T-helper 1 cell (primary cell): Measurements from ENCODE around the gene ZNF791.
A peak's percentile ranks its signal among the peaks of the same experiment; 100 is the strongest.
"Not testable (repeated sequence)": the region's sequence is repeated elsewhere in the genome, so short reads cannot be mapped to it uniquely, and the experiment has no call there.

ENCODE experiments used
- DNase-seq, 5 donors: peaks; one replicate each; pipeline ENCODE4 v3.0.0-alpha.2; 2012 to 2020
- total RNA-seq, 4 donors: gene quantifications; one replicate each; lab custom pipeline; 2026; lab: John Stamatoyannopoulos, UW

ZNF791 gene
- 82.4 to 156 (median 109) reads per million in 4 donors for total RNA-seq

- peak; percentile 88 to 96 (median 94) for DNase-seq
Measured at GRCh38 chr19:12610540-12611360, at the start of gene ZNF791, which contains the start of gene ZNF490. TSS of gene ZNF791 (plus strand) at chr19:12610920. CDS start at chr19:12611080, 160 bp downstream. TSS of gene ZNF490 (minus strand) at chr19:12610813. CDS start at chr19:12610680, 133 bp downstream.

- DNase-seq: peak; percentile 69 to 90 (median 84)
Measured at GRCh38 chr19:12564016-12564664, 46.6 kb upstream of the ZNF791 start.

DNA sequence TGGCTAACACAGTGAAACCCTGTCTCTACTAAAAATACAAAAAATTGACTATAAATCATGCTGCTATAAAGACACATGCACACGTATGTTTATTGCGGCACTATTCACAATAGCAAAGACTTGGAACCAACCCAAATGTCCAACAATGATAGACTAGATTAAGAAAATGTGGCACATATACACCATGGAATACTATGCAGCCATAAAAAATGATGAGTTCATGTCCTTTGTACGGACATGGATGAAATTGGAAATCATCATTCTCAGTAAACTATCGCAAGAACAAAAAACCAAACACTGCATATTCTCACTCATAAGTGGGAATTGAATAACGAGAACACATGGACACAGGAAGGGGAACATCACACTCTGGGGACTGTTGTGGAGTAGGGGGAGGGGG, 44.3 kb upstream of the ZNF791 start:
- DNase-seq: not testable (repeated sequence)

DNA sequence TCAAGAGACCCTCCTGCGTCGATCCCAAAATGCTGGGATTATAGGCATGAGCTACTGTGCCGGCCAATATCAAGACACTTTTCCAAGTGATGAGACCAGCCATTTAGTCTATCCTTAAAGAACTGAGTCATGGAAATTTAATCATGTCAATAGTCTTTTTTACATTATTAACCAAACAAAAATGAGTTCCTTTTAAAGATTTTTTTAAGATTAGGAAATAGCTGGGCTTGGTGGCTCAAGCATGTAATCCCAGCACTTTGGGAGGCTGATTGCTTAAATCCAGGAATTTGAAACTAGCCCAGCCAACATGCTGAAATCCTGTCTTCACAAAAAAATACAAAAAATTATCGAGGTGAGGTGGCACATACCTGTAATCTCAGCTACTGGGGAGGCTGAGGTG, 42.8 kb upstream of the ZNF791 start:
- DNase-seq: no peak

DNA sequence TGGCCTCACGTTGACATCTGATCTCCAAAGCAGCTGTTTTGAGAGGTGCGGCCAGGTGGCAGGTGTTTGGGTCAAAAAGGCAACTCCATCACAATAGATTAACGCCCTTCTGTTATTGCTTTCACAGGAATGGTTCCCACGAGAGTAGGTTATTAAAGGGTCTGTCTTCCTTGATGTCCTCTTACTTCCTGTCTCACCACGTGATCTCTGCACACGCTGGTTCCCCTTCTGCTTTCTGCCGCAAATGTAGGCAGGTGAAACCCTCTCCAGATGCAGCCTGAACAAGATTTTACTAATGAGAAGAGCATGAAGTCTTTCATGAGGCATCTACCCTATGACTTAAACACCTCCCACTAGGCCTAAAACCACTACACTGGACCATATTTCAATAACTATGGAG, 36.7 kb upstream of the ZNF791 start:
- no peak for DNase-seq

DNA sequence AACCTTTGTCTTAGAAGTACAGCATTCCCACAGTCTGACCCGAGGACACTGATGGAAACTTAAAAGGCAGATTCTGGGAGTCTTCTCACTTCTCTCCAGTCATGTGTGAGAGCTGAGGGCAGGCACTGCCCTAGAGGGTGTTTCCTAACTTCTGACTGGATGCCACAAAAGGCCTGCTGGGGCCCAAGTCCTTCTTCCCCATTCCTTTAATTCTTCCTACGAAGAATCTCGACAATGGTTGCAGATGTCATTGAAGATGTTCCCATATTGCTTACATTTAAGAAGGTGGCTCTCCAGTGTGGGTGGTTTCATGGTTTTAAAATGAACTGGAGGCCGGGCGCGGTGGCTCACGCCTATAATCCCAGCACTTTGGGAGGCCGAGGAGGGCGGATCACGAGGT, 32.1 kb upstream of the ZNF791 start:
- no peak for DNase-seq

DNA sequence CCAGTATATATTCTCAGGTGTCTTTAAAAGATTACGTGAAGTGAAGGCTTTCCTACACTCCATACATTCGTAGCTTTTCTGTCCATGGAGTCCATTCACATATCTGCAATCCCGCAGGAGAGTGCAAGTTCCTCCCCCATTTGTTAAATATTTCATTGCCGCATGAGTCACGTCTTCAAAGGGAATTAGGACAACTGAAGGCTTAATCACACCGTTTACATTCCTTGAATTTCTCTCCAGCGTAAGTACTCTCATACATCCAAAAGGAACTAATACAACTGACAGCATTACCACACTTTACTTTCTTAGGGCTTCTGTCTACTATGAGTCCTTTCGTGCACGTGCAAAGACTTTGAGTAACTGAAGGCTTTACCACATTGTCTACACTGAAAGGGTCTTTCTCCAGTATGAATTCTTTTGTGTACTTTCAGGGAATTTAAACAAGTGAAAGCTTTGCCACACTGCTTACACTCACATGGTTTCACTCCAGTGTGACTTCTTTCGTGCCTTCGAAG, 30.5 kb upstream of the ZNF791 start:
- DNase-seq: no peak

DNA sequence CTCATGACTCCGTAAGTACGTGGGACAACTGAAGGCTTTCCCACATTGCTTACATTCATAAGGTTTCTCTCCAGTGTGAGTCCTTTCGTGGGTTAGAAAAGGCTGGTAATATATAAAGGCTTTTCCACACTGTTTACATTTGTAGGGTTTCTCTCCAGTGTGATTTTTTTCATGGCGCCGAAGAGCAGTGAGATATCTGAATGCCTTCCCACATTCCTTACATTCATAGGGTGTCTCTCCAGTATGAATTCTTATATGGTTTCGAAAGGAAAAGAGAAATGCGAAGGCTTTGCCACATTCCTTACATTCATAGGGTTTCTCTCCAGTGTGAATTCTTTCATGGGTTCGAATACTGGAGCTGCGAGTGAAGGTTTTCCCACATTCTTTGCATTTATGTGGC, 29.6 kb upstream of the ZNF791 start:
- no peak for DNase-seq

DNA sequence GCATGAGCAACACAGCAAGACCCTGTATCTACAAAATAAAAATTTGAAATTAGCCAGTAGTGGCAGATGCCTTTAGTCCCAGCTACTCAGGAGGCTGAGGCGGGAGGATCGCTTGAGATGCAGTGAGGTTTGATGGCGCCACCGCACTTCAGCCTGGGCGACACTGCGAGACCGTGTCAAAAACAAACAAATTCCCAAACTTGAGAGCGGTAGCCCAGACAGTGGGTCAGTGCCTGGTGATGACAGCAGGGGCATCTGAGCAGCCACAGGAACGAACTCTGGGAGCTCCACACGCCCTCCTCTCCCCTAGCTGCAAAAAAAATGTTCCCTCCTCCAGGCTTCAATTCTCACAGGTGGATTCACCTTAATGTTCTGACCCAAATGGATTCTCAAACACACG, 14.2 kb upstream of the ZNF791 start:
- no peak for DNase-seq

GRCh38 chr19:12596927-12597548, 13.7 kb upstream of the ZNF791 start:
- no peak for DNase-seq

DNA sequence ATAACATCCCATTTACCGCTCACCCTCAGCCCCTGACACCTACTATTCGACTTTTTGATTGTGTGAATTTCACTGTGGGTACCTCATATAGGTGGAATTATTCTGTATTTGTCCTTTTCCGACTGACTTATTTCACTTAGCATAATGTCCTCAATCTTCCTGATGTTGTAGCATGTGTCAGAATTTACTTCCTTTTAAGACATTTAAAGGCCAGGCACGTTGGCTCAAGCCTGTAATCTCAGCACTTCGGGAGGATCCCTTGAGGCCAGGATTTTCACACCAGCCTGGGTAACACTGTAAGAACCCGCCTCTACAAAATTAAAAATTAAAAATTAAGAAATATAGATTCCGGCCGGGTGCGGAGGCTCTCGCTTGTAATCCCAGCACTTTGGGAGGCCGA, 13.1 kb upstream of the ZNF791 start:
- DNase-seq: no peak

- peak in 4 of 5 donors; percentile 22 to 50 (median 33) for DNase-seq
Measured at GRCh38 chr19:12603714-12604113, 7.0 kb upstream of the ZNF791 start.

DNA sequence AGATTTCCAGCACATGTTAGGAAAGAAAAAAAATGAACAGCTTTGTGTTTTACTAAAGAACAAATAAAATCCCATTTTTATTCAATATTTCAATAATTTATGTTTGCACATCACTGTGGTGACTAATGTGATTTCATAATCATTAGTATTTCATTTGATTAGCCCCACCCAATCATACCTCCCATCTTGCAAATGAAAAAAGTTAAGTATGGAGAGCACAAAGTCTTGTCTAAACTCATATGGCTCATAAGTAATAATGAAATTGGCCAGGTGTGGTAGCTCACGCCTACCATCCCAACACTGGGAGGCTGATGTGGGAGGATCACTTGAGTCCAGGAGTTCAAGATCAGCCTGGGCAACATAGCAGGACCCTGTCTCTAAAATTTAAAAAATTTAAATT, 3.9 kb upstream of the ZNF791 start:
- no peak for DNase-seq

GRCh38 chr19:12607631-12608030, 3.1 kb upstream of the ZNF791 start:
- no peak for DNase-seq

GRCh38 chr19:12611361-12611699, 610 bp downstream of the ZNF791 start:
- DNase-seq: no peak

DNA sequence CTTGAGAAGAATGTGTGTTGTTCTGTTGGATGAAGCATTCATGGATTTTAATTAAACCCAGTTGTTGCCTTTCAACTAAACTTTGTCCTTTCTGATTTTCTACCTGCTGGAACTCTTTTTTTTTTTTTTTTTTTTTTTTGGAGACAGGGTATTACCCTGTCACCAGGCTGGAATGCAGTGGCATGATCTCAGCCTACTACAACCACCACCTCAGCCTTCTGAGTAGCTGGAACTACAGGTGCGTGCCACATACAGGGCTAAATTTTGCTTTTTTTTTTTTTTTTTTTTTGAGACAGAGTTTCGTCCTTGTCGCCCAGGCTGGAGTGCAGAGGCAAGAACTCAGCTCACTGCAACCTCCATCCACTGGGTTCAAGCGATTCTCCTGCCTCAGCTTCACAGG, 6.9 kb downstream of the ZNF791 start:
- DNase-seq: no peak

GRCh38 chr19:12621253-12622024, 10.7 kb downstream of the ZNF791 start:
- not testable (repeated sequence) for DNase-seq

DNA sequence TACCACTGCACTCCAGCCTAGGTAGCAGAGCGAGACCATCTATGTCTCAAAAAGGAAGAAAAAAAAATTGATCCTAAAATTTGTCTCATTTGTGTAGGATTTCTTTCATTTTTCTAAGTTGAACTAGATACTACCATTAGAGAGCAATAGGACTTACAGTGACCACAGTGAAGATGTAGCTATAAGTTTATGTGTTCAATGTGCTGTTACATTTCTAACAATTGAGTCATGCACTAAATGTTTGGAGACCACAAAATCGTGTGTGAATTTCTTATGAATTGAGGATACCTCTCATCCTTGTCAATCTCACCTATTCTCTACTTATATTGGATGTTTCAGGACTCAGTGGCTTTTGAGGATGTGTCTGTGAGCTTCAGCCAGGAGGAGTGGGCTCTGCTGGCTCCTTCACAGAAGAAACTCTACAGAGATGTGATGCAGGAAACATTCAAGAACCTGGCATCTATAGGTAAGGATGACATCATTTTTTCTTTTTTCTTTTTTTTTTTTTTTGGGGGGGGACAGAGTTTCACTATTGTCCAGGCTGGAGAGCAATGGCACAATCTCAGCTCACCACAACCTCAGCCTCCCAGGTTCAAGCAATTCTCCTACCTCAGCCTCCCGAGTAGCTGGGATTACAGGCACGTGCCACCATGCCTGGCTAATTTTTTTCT, 12.8 kb downstream of the ZNF791 start:
- no peak for DNase-seq

DNA sequence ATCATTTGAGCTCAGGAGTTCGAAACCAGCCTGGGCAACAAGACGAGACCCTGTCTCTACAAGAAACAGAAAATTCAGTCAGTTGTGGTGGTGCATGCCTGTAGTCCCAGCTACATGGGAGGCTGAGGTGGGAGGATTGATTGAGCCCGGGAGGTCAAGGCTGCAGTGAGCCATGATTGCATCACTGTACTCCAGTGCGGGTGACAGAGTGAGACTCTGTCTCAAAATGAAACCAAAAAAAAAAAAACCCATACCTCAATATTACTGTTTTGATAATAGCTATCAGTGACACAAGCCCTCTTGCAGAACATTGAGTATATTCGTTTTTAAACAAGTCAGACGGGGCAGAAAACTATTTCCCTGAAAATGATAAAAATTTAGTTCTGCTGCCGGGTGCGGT, 16.2 kb downstream of the ZNF791 start:
- no peak for DNase-seq

GRCh38 chr19:12628040-12629022, 17.6 kb downstream of the ZNF791 start:
- DNase-seq: peak in 1 of 5 donors; percentile 13

GRCh38 chr19:12629215-12629614, 18.5 kb downstream of the ZNF791 start:
- DNase-seq: no peak
